GM23338 (cell line): Measurements from ENCODE around the gene EML2. TPM values are rescaled to one million over a fixed set of nuclear protein-coding genes. Genes with fewer than 3 reads are reported as not detected.
"Not testable (repeated sequence)": the region's sequence is repeated elsewhere in the genome, so short reads cannot be mapped to it uniquely, and the experiment has no call there.

Experiments
- ATAC-seq: fragments of 200-7000 bp; cut with Tn5 transposase; 3 replicates; pipeline ENCODE4 v1.9.1; 2020
- DNase-seq: peaks from one replicate; pipeline ENCODE4 v3.0.0-alpha.2; 2015; ENCODE audit warnings: low spot score
- H2AFZ ChIP-seq: fragments of 200-600 bp; sonication (generic); 2 replicates; pipeline ENCODE4 v1.8.0; 2016; ENCODE audit warnings: antibody characterized with exemption, mild to moderate bottlenecking, moderate library complexity
- H3F3A ChIP-seq: fragments of 200-600 bp; sonication (generic); replicated peaks from 2 replicates; pipeline ENCODE4 v1.8.0; 2017; ENCODE audit warnings: antibody characterized with exemption, mixed run types, low read depth
- H3K27ac ChIP-seq: fragments of 200-600 bp; sonication (generic); 2 replicates; pipeline ENCODE4 v1.6.1; 2016; ENCODE audit warnings: low read depth
- H3K27me3 ChIP-seq: fragments of 200-600 bp; sonication (generic); 2 replicates; pipeline ENCODE4 v1.8.0; 2016; ENCODE audit warnings: mild to moderate bottlenecking, mixed run types, moderate library complexity; ENCODE audit not compliant: insufficient read depth
- H3K36me3 ChIP-seq: fragments of 200-600 bp; sonication (generic); 2 replicates; pipeline ENCODE4 v1.8.0; 2016; ENCODE audit warnings: mild to moderate bottlenecking; ENCODE audit not compliant: insufficient read depth
- H3K4me1 ChIP-seq: fragments of 200-600 bp; sonication (generic); 2 replicates; pipeline ENCODE4 v1.8.0; 2016; ENCODE audit warnings: mild to moderate bottlenecking, moderate library complexity; ENCODE audit not compliant: insufficient read depth
- H3K4me2 ChIP-seq: fragments of 200-600 bp; sonication (generic); 2 replicates; pipeline ENCODE4 v1.7.1; 2017; ENCODE audit warnings: mixed run types
- H3K4me3 ChIP-seq: fragments of 200-600 bp; sonication (generic); 2 replicates; pipeline ENCODE4 v1.6.1; 2016; ENCODE audit warnings: mixed run types
- H3K79me2 ChIP-seq: fragments of 200-600 bp; sonication (generic); replicated peaks from 2 replicates; pipeline ENCODE4 v1.8.0; 2017; ENCODE audit warnings: mild to moderate bottlenecking; ENCODE audit not compliant: insufficient read depth
- H3K9me2 ChIP-seq: fragments of 200-600 bp; sonication (generic); 2 replicates; pipeline ENCODE4 v1.8.0; 2017; ENCODE audit not compliant: insufficient read depth
- H4K20me1 ChIP-seq: fragments of 200-600 bp; sonication (generic); replicated peaks from 2 replicates; pipeline ENCODE4 v1.8.0; 2017; ENCODE audit warnings: mild to moderate bottlenecking; ENCODE audit not compliant: insufficient read depth
- H3K27ac Mint-ChIP-seq: 2 replicates; pipeline ENCODE4 v1.8.0; 2020; ENCODE audit warnings: inconsistent platforms, mild to moderate bottlenecking, moderate library complexity, mixed read lengths
- H3K27me3 Mint-ChIP-seq: 3 replicates; pipeline ENCODE4 v1.8.0; 2022; ENCODE audit warnings: low read depth, mild to moderate bottlenecking, moderate library complexity, mixed read lengths, inconsistent platforms; ENCODE audit not compliant: insufficient read depth, poor library complexity
- H3K36me3 Mint-ChIP-seq: 3 replicates; pipeline ENCODE4 v1.8.0; 2021; ENCODE audit warnings: low read depth, mild to moderate bottlenecking, inconsistent platforms, moderate library complexity, mixed read lengths
- H3K4me1 Mint-ChIP-seq: 3 replicates; pipeline ENCODE4 v1.8.0; 2020; ENCODE audit warnings: mild to moderate bottlenecking, inconsistent platforms, mixed read lengths
- H3K4me3 Mint-ChIP-seq: 3 replicates; pipeline ENCODE4 v1.8.0; 2021; ENCODE audit warnings: moderate library complexity, mild to moderate bottlenecking, inconsistent platforms, mixed read lengths
- H3K9me3 Mint-ChIP-seq: 3 replicates; pipeline ENCODE4 v1.8.0; 2020; ENCODE audit warnings: moderate library complexity, mild to moderate bottlenecking, inconsistent platforms, mixed read lengths
- CREB1 ChIP-seq: fragments of 250-450 bp; sonication (Bioruptor Pico); IDR thresholded peaks from 2 replicates; pipeline ENCODE4 v1.5.0; 2020; ENCODE audit warnings: low read depth, mild to moderate bottlenecking, moderate library complexity
- ETS1 ChIP-seq: IDR thresholded peaks from 2 replicates; pipeline ENCODE4 v1.6.1; 2016; ENCODE audit warnings: antibody characterized with exemption
- NANOG ChIP-seq: IDR thresholded peaks from 2 replicates; pipeline ENCODE4 v1.6.1; 2016; ENCODE audit warnings: antibody characterized with exemption, borderline replicate concordance
- ZNF462 ChIP-seq: fragments of 250-450 bp; sonication (Bioruptor Pico); IDR thresholded peaks from 2 replicates; pipeline ENCODE4 v1.5.0; 2020; ENCODE audit warnings: mild to moderate bottlenecking, moderate library complexity
- polyA plus RNA-seq: library from polyadenylated mRNA; unstranded; fragments of >200 nt; fragmentation: Nextera tagmentation; extraction: Ambion mirVana; gene quantifications from 2 replicates; pipeline ENCODE4 v1.2.1, GENCODE V29; 2016
- total RNA-seq: library from RNA; depleted of rRNA; stranded (reverse); fragments of >200 nt; shearing (Covaris generic); gene quantifications from 2 replicates; pipeline ENCODE4 v1.2.3, GENCODE V29; 2014

EML2 gene
- total and polyA plus RNA-seq, 2 experiments from 2014 or later: 7.1 to 33.9 TPM

- TF ChIP-seq ZNF462 (CRISPR knock-in tag) (no peak), NANOG (no peak)
These were observed 9.5 kb downstream of the EML2 start (continued) for GRCh38 chr19:45629704-45630103.

GRCh38 chr19:45628219-45628618 lies 11.0 kb downstream of the EML2 start:
- peaks cover 13% of the 10 kb centered on the region for H3K27me3 Mint-ChIP-seq
- not testable (repeated sequence) for H3K27ac ChIP-seq, H3K9me2 ChIP-seq, H3K36me3 ChIP-seq, ATAC-seq, H3K9me3 Mint-ChIP-seq, H3F3A ChIP-seq, H3K36me3 Mint-ChIP-seq, H4K20me1 ChIP-seq, H2AFZ ChIP-seq, H3K27ac Mint-ChIP-seq, H3K4me2 ChIP-seq, H3K27me3 ChIP-seq, H3K4me3 Mint-ChIP-seq, H3K79me2 ChIP-seq, H3K4me1 ChIP-seq, DNase-seq, H3K4me3 ChIP-seq
- peaks cover 21% of the 10 kb centered on the region for H3K4me1 Mint-ChIP-seq

- no peaks in the 10 kb centered on the region for H3K79me2 ChIP-seq
- H3K4me1 ChIP-seq: 0 out of 2 replicates have a peak, but pooled peaks cover 6% of the 10 kb centered on the region
- peaks cover 13% of the 10 kb centered on the region for H3K36me3 Mint-ChIP-seq
- H3K27me3 ChIP-seq: no peaks in the 10 kb centered on the region
- H3K36me3 ChIP-seq: no peaks in the 10 kb centered on the region
- no peak for DNase-seq
- no peaks in the 10 kb centered on the region for H4K20me1 ChIP-seq
- H3K4me3 ChIP-seq: no peak overlapping the region
- H3K4me1 Mint-ChIP-seq: peaks cover 3% of the 10 kb centered on the region; the same call in 2 of the 3 replicates
- H3K4me3 Mint-ChIP-seq: no peak overlapping the region
- H3K27me3 Mint-ChIP-seq: peaks cover 7% of the 10 kb centered on the region
- 0 out of 2 replicates have a peak, but pooled peaks cover 2% of the 10 kb centered on the region for H3F3A ChIP-seq
- H3K27ac ChIP-seq: no peak overlapping the region
- H3K27ac Mint-ChIP-seq: no peak overlapping the region
- H3K4me2 ChIP-seq: no peak overlapping the region
- TF ChIP-seq CREB1 (CRISPR knock-in tag) (no peak), ETS1 (no peak)
- no peak overlapping the region for H2AFZ ChIP-seq
- H3K9me3 Mint-ChIP-seq: no peaks in the 10 kb centered on the region
- no peaks in the 10 kb centered on the region for H3K9me2 ChIP-seq
- no peak for ATAC-seq
These were observed 15.2 kb downstream of the EML2 start for GRCh38 chr19:45623984-45624383.
